Endothelial cell of umbilical vein (primary cell): ENCODE measurements around the gene AHRR. TPM values are rescaled to one million over a fixed set of nuclear protein-coding genes. Genes with fewer than 3 reads are reported as not detected.

Experiments
- BruUV-seq: library from RNA; stranded (reverse); fragments of 400-500 nt; replicated peaks from 2 replicates; lab custom pipeline; 2021; lab: Mats Ljungman, UMichigan
- CTCF ChIA-PET: fragments of 300-600, 350-600 bp; sonication (Branson Sonifier 250); formaldehyde crosslinking; loops from one replicate; lab custom pipeline; 2021; ENCODE audit warnings: antibody characterized with exemption, inconsistent platforms; lab: Charles Lee
- POLR2A ChIA-PET: fragments of 300-600, 350-600 bp; sonication (Branson Sonifier 250); formaldehyde crosslinking; loops from one replicate; lab custom pipeline; 2021; ENCODE audit warnings: antibody characterized with exemption, inconsistent platforms; lab: Charles Lee
- DNase-seq: peaks from one replicate; pipeline ENCODE4 v3.0.0-alpha.2; 2011; ENCODE audit warnings: low read depth, low spot score
- FAIRE-seq: peaks from 2 replicates; lab custom pipeline; 2011; peaks lifted over from hg19 to GRCh38; lab: Jason Lieb, UNC
- H2AFZ ChIP-seq: 2 replicates; pipeline ENCODE4 v1.6.0; 2012; ENCODE audit warnings: low read depth, low read length, control low read depth, inconsistent platforms
- H3K27ac ChIP-seq: 2 replicates; pipeline ENCODE4 v1.5.1; 2011; ENCODE audit warnings: low read depth, mild to moderate bottlenecking, control low read depth, low read length, moderate library complexity; ENCODE audit not compliant: insufficient read depth
- H3K27me3 ChIP-seq, 2 experiments: 2 replicates each; pipeline versions ENCODE4 v1.6.0 to v1.6.1; 2011; ENCODE audit warnings: low read length in 2 of 2, mixed read lengths in 1 of 2; ENCODE audit not compliant: control insufficient read depth in 2 of 2, insufficient read depth in 2 of 2
- H3K36me3 ChIP-seq, 2 experiments: 2 replicates in 1 of 2; 3 replicates in 1 of 2; pipeline ENCODE4 v1.5.1; 2011; ENCODE audit warnings: low read length in 2 of 2, mild to moderate bottlenecking in 1 of 2, moderate library complexity in 1 of 2; ENCODE audit not compliant: control insufficient read depth in 2 of 2, insufficient read depth in 2 of 2; ENCODE audit errors: extremely low read depth in 1 of 2
- H3K4me1 ChIP-seq: 3 replicates; pipeline ENCODE4 v1.5.1; 2011; ENCODE audit warnings: mild to moderate bottlenecking, low read length; ENCODE audit not compliant: control insufficient read depth, insufficient read depth; ENCODE audit errors: extremely low read depth
- H3K4me2 ChIP-seq: 2 replicates; pipeline ENCODE4 v1.6.1; 2011; ENCODE audit warnings: low read length, control low read depth, mixed read lengths; ENCODE audit not compliant: insufficient read depth
- H3K4me3 ChIP-seq, 3 experiments: fragments of 200-600 bp in 1 of 3; sonication (generic), shearing (Covaris generic) in 1 of 3; replicated peaks in 1 of 3; 2 replicates each; pipeline ENCODE4 v1.5.1; 2011 to 2016; ENCODE audit warnings: control low read depth in 3 of 3, low read length in 3 of 3, mild to moderate bottlenecking in 2 of 3, inconsistent platforms in 1 of 3, low read depth in 1 of 3, moderate library complexity in 1 of 3; ENCODE audit not compliant: insufficient read depth in 1 of 3
- H3K79me2 ChIP-seq: 2 replicates; pipeline ENCODE4 v1.6.0; 2012; ENCODE audit warnings: low read length, inconsistent platforms; ENCODE audit not compliant: control insufficient read depth, insufficient read depth
- H3K9ac ChIP-seq: replicated peaks from 2 replicates; pipeline ENCODE3; 2011; ENCODE audit warnings: low read length, control low read depth; ENCODE audit not compliant: insufficient read depth; ENCODE audit errors: extremely low read depth
- H3K9me1 ChIP-seq: replicated peaks from 3 replicates; pipeline ENCODE4 v1.6.0; 2011; ENCODE audit warnings: mild to moderate bottlenecking, low read length; ENCODE audit not compliant: control insufficient read depth, insufficient read depth; ENCODE audit errors: extremely low read depth
- H3K9me3 ChIP-seq: replicated peaks from 2 replicates; pipeline ENCODE4 v1.5.1; 2012; ENCODE audit warnings: low read length, inconsistent platforms; ENCODE audit not compliant: control insufficient read depth, insufficient read depth
- H4K20me1 ChIP-seq: replicated peaks from 2 replicates; pipeline ENCODE3; 2011; ENCODE audit warnings: mild to moderate bottlenecking, low read length; ENCODE audit not compliant: control insufficient read depth, insufficient read depth; ENCODE audit errors: extremely low read depth
- CTCF ChIP-seq, 2 donors: IDR thresholded peaks; 1 replicate in 1 of 2; 2 replicates in 1 of 2; pipeline ENCODE4 v1.5.1; 2011; ENCODE audit warnings: low read length in 2 of 2, mild to moderate bottlenecking in 2 of 2, moderate library complexity in 2 of 2, control low read depth in 1 of 2, inconsistent platforms in 1 of 2, low read depth in 1 of 2; ENCODE audit not compliant: insufficient read depth in 1 of 2; ENCODE audit errors: extremely low read depth in 1 of 2
- EZH2 ChIP-seq: IDR thresholded peaks from 2 replicates; pipeline ENCODE4 v1.6.1; 2012; ENCODE audit warnings: borderline replicate concordance, low read depth, mild to moderate bottlenecking, moderate library complexity, low read length, inconsistent platforms; ENCODE audit not compliant: severe bottlenecking
- FOS ChIP-seq: IDR thresholded peaks from 2 replicates; pipeline ENCODE4 v1.6.1; 2011; ENCODE audit warnings: mild to moderate bottlenecking, low read length, moderate library complexity, borderline replicate concordance; ENCODE audit not compliant: insufficient read depth
- GATA2 ChIP-seq: IDR thresholded peaks from 2 replicates; pipeline ENCODE4 v1.7.0; 2011; ENCODE audit warnings: low read depth, mild to moderate bottlenecking, moderate library complexity, mixed read lengths, low read length; ENCODE audit not compliant: insufficient read length, insufficient read depth
- JUN ChIP-seq: IDR thresholded peaks from 2 replicates; pipeline ENCODE4 v1.6.1; 2011; ENCODE audit warnings: borderline replicate concordance, low read depth; ENCODE audit not compliant: insufficient read length, insufficient read depth
- MAX ChIP-seq: IDR thresholded peaks from 2 replicates; pipeline ENCODE4 v1.6.1; 2011; ENCODE audit not compliant: insufficient read depth, insufficient read length
- MYC ChIP-seq: IDR thresholded peaks from one replicate; pipeline ENCODE4 v1.6.1; 2011; ENCODE audit warnings: mild to moderate bottlenecking, low read depth, low read length
- POLR2A ChIP-seq: IDR thresholded peaks from 2 replicates; pipeline ENCODE4 v1.6.1; 2012; ENCODE audit warnings: low read depth, mild to moderate bottlenecking, control low read depth, low read length
- POLR2AphosphoS5 ChIP-seq: IDR thresholded peaks from 2 replicates; pipeline ENCODE4 v1.6.1; 2012; ENCODE audit warnings: low read depth, mild to moderate bottlenecking, control low read depth, low read length, moderate library complexity; ENCODE audit not compliant: insufficient read depth
- dilution Hi-C: fragments of 300-500 bp; cut with MboI; formaldehyde crosslinking; loops from one replicate; pipeline ENCODE4 v1.15.0; 2019; ENCODE audit warnings: low sequenced_read_pairs; ENCODE audit not compliant: extremely low pct_ligation_motif_present
- intact Hi-C: fragments of 100-400 bp; cut with micrococcal nuclease; formaldehyde crosslinking; loops from one replicate; pipeline ENCODE4 v1.10.0; 2022
- polyA plus RNA-seq, 4 experiments: library from polyadenylated mRNA; depleted of rRNA in 3 of 4; stranded (reverse) in 3 of 4; unstranded in 1 of 4; fragments of >200 nt; gene quantifications; 2 replicates each; pipeline versions ENCODE4 v1.2.1 to v1.2.3, GENCODE V29; 2011 to 2012; ENCODE audit warnings: missing spikeins in 1 of 4
- total RNA-seq: library from RNA; stranded (reverse); gene quantifications from 2 replicates; pipeline ENCODE4 v1.2.3, GENCODE V29; 2021

Gene AHRR
- total and polyA plus RNA-seq, 2 donors (not counting 3 experiments of a cell fraction or from before 2014, with no cell fraction given), result 3.1 to 7.3 TPM

GRCh38 chr5:407801-408268, 86.3 kb downstream of the AHRR start:
- FAIRE-seq (no peak), DNase-seq (no peak)
- Histone ChIP-seq H3K9me1 (no peaks in the 10 kb centered on the region), H3K4me2 (no peak overlapping the region), H3K79me2 (no peaks in the 10 kb centered on the region), H3K27me3 (no peaks in the 10 kb centered on the region), H2AFZ (no peak overlapping the region), H3K9ac (no peak overlapping the region), H3K36me3 (no peaks in the 10 kb centered on the region), H3K4me1 (peaks cover 8% of the 10 kb centered on the region), H3K27ac (no peak overlapping the region), H3K9me3 (no peaks in the 10 kb centered on the region), H3K4me3 (no peak overlapping the region), H4K20me1 (no peaks in the 10 kb centered on the region)
- TF ChIP-seq MYC (no peak), CTCF (IDR thresholded peaks at IDR 0.05; ENCODE audit: extremely low read depth in 1 of 2, insufficient read depth in 1 of 2, low read depth in 1 of 2, low read length in 2 of 2) (no peak), MAX (no peak), POLR2AphosphoS5 (no peak), GATA2 (no peak), EZH2 (no peak), POLR2A (no peak), FOS (no peak), JUN (no peak)
- ChIA-PET POLR2A (no interaction called here), CTCF (interaction anchor here (0.8 kb wide), 1 partner anchor 23 kb away, joined by 3 read pairs; no protein-coding TSS in a partner anchor)
- dilution Hi-C loops (no loop called here), intact Hi-C loops (no loop called here)
- no TSS peak for BruUV-seq
